Esophagus squamous epithelium (tissue), 5 donors: ENCODE results near the gene AKT2. TPM values are rescaled to one million over a fixed set of nuclear protein-coding genes. Genes with fewer than 3 reads are reported as not detected.

Experiments used
- DNase-seq: peaks from one replicate; lab custom pipeline; 2025; lab: John Stamatoyannopoulos, UW
- H3K27ac ChIP-seq, 4 donors: fragments of 200-600 bp; sonication (generic); one replicate each; pipeline ENCODE4 v1.5.1; 2016 to 2019; ENCODE audit warnings: mild to moderate bottlenecking in 1 of 4
- H3K27me3 ChIP-seq, 4 donors: fragments of 200-600 bp; sonication (generic); 1 replicate in 3 of 4; 2 replicates in 1 of 4; pipeline versions ENCODE4 v1.5.1 to v1.6.0; 2017 to 2021; ENCODE audit warnings: antibody characterized with exemption in 1 of 4
- H3K36me3 ChIP-seq, 3 donors: fragments of 200-600 bp; sonication (generic); one replicate each; pipeline ENCODE4 v1.5.1; 2016 to 2019
- H3K4me1 ChIP-seq, 3 donors: fragments of 200-600 bp; sonication (generic); one replicate each; pipeline ENCODE4 v1.5.1; 2017 to 2019
- H3K4me3 ChIP-seq, 4 donors: fragments of 200-600 bp; sonication (generic); 1 replicate in 3 of 4; 2 replicates in 1 of 4; pipeline ENCODE4 v1.5.1; 2016 to 2019; ENCODE audit warnings: mild to moderate bottlenecking in 2 of 4, moderate library complexity in 1 of 4
- H3K9me3 ChIP-seq, 3 donors: fragments of 200-600 bp; sonication (generic); one replicate each; pipeline ENCODE4 v1.5.1; 2016 to 2019
- POLR2A ChIP-seq, 4 donors: fragments of 450-650 bp; IDR thresholded peaks; one replicate each; pipeline ENCODE4 v1.6.1; 2017; ENCODE audit warnings: antibody characterized with exemption in 4 of 4, mild to moderate bottlenecking in 4 of 4, moderate library complexity in 3 of 4
- WGBS, 2 donors: methylation state at CpG; one replicate each; pipeline ENCODE4 v1.1.5; 2018; 5-methylcytosine and 5-hydroxymethylcytosine counted together
- intact Hi-C: fragments of 100-400 bp; cut with DNase I; formaldehyde crosslinking; loops from one replicate; pipeline ENCODE4 v1.15.0; 2022
- total RNA-seq, 4 donors: library from RNA; depleted of rRNA; stranded (reverse); fragments of >200 nt; gene quantifications; one replicate each; pipeline ENCODE4 v1.1.0, GENCODE V29; 2016
- TF ChIP-seq, protein P1 (sequence below), 6 experiments: fragments of 450-650 bp in 4 of 6; fragments of 200-600 bp in 2 of 6; sonication (generic) in 2 of 6; IDR thresholded peaks; one replicate each; pipeline ENCODE4 v1.5.1; 2016 to 2019; ENCODE audit warnings: antibody characterized with exemption in 6 of 6, mild to moderate bottlenecking in 4 of 6, moderate library complexity in 4 of 6
- donor health status: DM: yes; HTN: yes; CAD: no.

The AKT2 gene
- total RNA-seq, 4 donors from 2014 or later, result 59.0 to 84.7 (median 69.0) TPM

DNA sequence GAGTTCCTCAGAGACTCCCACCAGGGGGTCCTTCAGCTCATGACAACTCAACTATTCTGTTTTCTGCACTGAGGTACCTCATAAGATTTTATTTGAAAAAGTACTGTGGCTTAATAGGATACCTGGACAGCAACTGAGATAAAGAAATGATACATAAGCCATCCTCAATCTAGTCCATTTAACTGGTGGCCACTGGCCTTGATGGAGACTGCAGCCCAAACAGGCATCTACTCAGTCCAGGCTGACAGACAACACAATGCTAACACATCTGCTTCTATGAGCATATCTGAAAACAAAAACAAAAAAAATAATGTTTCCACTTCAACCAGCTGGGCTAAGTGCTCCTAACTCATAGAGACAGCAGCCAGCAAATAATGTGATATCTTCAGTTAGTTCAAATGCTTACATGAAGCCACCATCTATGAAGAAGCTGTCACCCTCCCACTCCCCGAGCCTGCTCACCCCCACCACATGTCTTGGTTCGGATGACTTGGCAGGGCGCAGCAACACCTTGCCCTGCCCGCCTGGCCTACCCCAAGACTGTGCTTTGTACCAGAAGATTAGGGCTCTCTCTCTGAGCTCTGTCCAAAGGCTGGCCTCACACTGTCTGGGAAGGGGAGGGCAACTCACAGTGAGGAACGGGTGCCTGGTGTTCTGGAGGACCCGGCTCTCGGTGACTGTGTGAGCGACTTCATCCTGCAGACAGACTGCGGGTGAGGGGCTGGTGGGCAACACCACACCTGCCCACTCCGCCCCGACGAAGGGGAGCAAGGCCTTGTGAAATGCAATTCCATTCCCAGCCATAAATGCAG lies 45.5 kb downstream of the AKT2 start:
- Histone ChIP-seq H3K9me3 (no peaks in the 10 kb centered on the region), H3K36me3 (peaks cover 46 to 88% (median 46%) of the 10 kb centered on the region in 3 donors), H3K27me3 (no peaks in the 10 kb centered on the region), H3K4me3 (no peak overlapping the region), H3K4me1 (peaks cover 0 to 26% (median 9%) of the 10 kb centered on the region in 3 donors), H3K27ac (no peak overlapping the region)
- WGBS, 2 donors, result no CpG with 5 or more reads among the region's 12 CpGs
- intact Hi-C loops, result no loop called here
- no peak for TF ChIP-seq POLR2A (IDR thresholded peaks at IDR 0.05)
- TF ChIP-seq, protein P1, sequence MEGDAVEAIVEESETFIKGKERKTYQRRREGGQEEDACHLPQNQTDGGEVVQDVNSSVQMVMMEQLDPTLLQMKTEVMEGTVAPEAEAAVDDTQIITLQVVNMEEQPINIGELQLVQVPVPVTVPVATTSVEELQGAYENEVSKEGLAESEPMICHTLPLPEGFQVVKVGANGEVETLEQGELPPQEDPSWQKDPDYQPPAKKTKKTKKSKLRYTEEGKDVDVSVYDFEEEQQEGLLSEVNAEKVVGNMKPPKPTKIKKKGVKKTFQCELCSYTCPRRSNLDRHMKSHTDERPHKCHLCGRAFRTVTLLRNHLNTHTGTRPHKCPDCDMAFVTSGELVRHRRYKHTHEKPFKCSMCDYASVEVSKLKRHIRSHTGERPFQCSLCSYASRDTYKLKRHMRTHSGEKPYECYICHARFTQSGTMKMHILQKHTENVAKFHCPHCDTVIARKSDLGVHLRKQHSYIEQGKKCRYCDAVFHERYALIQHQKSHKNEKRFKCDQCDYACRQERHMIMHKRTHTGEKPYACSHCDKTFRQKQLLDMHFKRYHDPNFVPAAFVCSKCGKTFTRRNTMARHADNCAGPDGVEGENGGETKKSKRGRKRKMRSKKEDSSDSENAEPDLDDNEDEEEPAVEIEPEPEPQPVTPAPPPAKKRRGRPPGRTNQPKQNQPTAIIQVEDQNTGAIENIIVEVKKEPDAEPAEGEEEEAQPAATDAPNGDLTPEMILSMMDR (IDR thresholded peaks at IDR 0.05), result no peak
- DNase-seq, result no peak

DNA sequence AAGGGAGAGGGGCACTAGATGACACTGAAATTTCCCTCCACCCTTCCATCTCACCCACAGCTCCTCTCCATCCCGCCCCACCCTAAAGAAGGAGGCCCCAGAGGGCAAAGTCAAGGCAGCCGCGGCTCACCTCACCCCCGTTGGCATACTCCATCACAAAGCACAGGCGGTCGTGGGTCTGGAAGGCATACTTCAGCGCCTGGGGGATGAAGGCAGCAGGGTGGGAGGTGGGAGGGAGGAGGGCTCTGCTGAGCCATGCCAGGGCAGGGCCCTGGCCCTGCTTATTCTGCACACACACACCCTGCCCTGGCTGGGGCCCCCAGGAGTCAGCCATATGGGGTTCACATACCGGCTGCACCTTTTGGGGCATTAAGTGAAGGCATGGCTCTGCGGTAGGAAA lies 46.4 kb downstream of the AKT2 start:
- H3K27ac ChIP-seq, result no peak overlapping the region
- peaks cover 46 to 91% (median 50%) of the 10 kb centered on the region in 3 donors for H3K36me3 ChIP-seq
- no peak overlapping the region for H3K4me3 ChIP-seq
- H3K27me3 ChIP-seq, result no peaks in the 10 kb centered on the region
- no peaks in the 10 kb centered on the region for H3K9me3 ChIP-seq
- WGBS, 2 donors, result 90% methylated on average over 4 of the region's 9 CpGs; no CpG with 5 or more reads in 1 of the 2 donors
- H3K4me1 ChIP-seq, result peaks cover 0 to 21% (median 7%) of the 10 kb centered on the region in 3 donors
- no peak for DNase-seq
- intact Hi-C loops, result no loop called here
- TF ChIP-seq, protein P1 (IDR thresholded peaks at IDR 0.05), result no peak
- TF ChIP-seq POLR2A (IDR thresholded peaks at IDR 0.05), result no peak

DNA sequence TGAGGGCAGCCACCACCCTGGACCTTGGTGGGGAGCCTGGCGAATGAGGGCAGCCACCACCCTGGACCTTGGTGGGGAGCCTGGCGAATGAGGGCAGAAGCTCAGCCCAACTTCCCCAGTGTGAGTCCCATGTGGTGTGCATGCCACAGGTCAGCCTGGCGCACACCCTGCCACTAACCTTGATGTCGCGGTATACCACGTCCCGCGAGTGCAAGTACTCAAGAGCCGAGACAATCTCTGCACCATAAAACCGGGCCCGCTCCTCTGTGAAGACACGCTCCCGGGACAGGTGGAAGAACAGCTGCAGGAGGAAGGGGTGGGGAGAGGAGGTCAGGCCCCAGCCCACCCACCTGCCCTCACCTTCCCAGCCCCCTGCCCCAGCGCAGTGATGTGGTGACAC lies 47.4 kb downstream of the AKT2 start:
- DNase-seq, result no peak
- Histone ChIP-seq H3K4me1 (peaks cover 0 to 13% (median 7%) of the 10 kb centered on the region in 3 donors), H3K27ac (no peak overlapping the region), H3K36me3 (peaks cover 51 to 100% (median 52%) of the 10 kb centered on the region in 3 donors), H3K4me3 (no peak overlapping the region), H3K27me3 (no peaks in the 10 kb centered on the region), H3K9me3 (no peaks in the 10 kb centered on the region)
- TF ChIP-seq POLR2A (IDR thresholded peaks at IDR 0.05), result no peak
- TF ChIP-seq, protein P1 (IDR thresholded peaks at IDR 0.05), result no peak
- WGBS, 2 donors, result 95% methylated on average over 4 of the region's 14 CpGs
- intact Hi-C loops, result no loop called here

DNA sequence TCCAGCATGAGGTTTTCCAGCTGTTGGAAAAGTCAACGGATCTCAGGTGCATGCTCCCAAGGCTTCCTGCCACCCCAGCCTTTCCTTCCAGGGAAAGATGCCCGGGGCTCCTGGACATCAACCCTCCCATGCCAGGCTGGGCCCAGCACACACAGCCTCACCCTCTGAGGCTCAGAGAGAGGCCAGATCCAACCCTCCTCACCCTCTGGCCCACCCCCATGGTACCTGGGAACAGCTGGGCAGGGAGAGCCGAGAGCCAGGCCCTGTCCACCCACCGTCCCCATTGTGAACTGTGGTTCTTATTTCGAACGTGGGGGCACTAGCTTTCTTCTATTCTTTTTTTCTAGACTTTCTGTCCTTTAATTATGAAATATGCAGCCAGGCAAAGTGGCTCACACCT lies 48.8 kb downstream of the AKT2 start:
- no peak overlapping the region for H3K27ac ChIP-seq
- intact Hi-C loops, result no loop called here
- H3K27me3 ChIP-seq, result no peaks in the 10 kb centered on the region
- peaks cover 0 to 15% (median 6%) of the 10 kb centered on the region in 3 donors for H3K4me1 ChIP-seq
- H3K36me3 ChIP-seq, result peaks cover 51 to 90% (median 52%) of the 10 kb centered on the region in 3 donors
- TF ChIP-seq, protein P1 (IDR thresholded peaks at IDR 0.05), result no peak
- no peak for TF ChIP-seq POLR2A (IDR thresholded peaks at IDR 0.05)
- no peak overlapping the region for H3K4me3 ChIP-seq
- DNase-seq, result no peak
- no peaks in the 10 kb centered on the region for H3K9me3 ChIP-seq
- 91 to 95% methylated on average over 4 to 6 of the region's 6 CpGs for WGBS, 2 donors

DNA sequence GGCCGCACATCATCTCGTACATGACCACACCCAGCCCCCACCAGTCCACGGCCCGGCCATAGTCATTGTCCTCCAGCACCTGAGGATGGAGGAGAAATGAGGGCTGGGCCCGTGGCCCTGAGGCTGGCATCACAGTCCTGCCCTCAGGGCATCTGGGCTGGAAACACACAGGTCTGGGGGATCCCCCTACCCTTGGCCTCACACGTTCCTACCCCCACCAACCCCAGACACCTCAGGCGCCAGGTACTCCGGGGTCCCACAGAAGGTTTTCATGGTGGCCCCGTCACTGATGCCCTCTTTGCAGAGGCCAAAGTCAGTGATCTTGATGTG lies 49.2 kb downstream of the AKT2 start:
- H3K4me1 ChIP-seq, result peaks cover 0 to 15% (median 6%) of the 10 kb centered on the region in 3 donors
- intact Hi-C loops, result no loop called here
- H3K36me3 ChIP-seq, result peaks cover 51 to 86% (median 52%) of the 10 kb centered on the region in 3 donors
- H3K9me3 ChIP-seq, result no peaks in the 10 kb centered on the region
- H3K4me3 ChIP-seq, result no peak overlapping the region
- WGBS, 2 donors, result 50 to 76% methylated on average over 1 to 6 of the region's 9 CpGs
- no peak for DNase-seq
- TF ChIP-seq POLR2A (IDR thresholded peaks at IDR 0.05), result no peak
- TF ChIP-seq, protein P1 (IDR thresholded peaks at IDR 0.05), result no peak
- no peak overlapping the region for H3K27ac ChIP-seq
- H3K27me3 ChIP-seq, result no peaks in the 10 kb centered on the region
